Activated T-helper 1 cell treated with anti-CD3 and anti-CD28 coated beads, Interleukin-2, amount 50 U/mL, for 16 hours (primary cell): ENCODE measurements around the gene SALL3.
"Not testable (repeated sequence)": the region's sequence is repeated elsewhere in the genome, so short reads cannot be mapped to it uniquely, and the experiment has no call there.

Source experiments
- DNase-seq, 2 donors: peaks; one replicate each; pipeline ENCODE4 v3.0.0-alpha.2; 2020; ENCODE audit warnings: low read depth in 1 of 2, low spot score in 1 of 2

Gene SALL3

DNA sequence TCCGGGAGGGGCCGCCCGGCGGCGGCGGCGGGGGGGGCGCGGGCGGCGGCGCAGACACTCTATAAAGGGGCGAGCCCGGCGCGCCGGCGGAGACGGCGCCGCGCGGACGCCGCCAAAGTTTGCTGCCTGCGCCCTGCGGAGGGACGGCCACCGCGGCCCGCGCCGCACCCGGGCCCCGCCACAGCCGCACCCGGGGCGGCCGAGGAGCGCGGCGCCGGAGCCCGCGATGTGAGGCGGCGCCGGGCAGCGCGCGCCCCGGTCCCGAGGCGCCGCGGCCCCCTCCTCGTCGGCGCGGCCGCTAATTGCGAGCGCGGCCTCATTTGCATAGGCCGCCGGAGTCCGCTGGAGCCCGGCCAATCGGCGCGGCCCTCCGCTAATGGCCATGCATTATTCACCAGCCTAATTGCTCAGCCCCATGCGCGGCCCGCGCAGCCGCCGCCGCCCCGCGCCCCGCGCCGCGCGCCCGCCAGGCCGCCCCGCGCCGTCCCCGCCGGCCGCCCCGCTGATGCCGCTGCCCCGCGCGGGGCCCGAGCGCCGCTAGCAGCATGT, at the start of gene SALL3:
TSS of gene SALL3 (plus strand) at position 89 of the 549 bp plus-strand sequence. CDS start at position 546, 457 bp downstream.
- no peak for DNase-seq

DNA sequence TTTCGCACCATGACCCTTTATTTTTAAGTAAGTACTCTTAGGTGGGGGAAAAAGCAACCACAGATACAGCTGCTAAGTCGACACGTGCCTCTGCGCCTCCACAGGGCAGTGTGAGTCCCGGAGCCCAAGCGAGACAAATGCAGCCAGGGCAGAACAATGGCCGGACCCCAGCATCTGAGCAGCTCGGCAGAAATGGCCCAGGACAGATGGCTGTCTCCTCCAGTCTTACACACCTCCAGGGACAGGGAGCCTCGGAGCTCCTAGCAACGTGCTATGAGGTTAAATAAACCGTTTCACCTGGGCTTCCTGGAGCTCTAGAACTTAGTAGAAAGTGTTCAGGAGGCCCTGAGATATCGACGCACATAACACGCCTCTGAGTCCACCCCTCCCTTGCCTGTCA, 47.3 kb upstream of the SALL3 start:
- DNase-seq: no peak

DNA sequence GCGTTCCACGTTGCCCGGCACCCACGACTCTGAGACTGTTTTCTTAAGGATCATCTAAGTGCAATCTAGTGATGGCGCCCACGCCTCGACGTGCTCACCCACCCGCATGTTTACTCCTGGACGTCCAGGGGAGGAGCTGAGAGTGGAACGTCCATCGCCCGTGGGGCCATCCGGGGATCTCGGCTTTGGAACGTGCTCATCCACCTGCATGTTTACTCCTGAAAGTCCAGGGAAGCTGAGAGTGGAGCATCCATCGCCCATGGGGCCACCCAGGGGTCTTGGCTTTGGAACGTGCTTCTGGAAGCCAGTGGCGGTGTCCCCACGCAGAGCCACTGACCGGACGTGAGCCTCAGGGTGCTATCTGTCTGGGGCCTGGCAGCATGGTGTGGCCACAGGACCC, 45.6 kb upstream of the SALL3 start:
- no peak for DNase-seq

DNA sequence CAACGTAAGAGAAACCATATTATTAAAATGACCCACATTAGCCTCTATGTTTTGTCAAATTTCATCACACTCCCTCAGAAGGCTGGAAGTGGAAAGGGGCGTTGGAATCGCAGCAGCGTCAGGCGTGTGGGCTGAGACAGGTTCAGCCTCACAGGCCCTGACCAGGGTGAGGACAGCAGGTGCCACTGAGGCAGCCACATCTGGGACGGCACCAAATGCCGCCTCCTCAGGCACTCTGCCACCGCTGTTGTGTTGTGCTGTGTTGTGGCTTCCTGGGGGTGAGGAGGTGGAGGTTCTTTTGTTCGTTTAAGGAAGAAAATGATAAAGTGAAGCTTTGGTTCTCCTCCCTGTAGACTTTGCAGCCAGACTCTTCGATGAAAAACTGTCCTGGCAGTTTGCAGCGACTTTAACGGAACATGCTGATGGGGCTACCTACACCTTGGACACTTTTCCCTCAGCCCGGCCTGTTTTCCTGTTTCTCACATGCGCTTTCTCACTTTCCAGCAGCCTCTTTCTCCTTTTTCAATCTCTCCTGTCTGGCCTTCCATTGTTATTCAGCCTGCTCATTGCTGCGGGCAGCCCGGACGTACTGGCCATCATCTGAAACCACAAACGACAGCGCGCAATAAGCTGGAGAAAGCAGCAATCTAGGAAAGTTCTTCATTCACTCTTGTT, 44.9 kb upstream of the SALL3 start:
- no peak for DNase-seq

DNA sequence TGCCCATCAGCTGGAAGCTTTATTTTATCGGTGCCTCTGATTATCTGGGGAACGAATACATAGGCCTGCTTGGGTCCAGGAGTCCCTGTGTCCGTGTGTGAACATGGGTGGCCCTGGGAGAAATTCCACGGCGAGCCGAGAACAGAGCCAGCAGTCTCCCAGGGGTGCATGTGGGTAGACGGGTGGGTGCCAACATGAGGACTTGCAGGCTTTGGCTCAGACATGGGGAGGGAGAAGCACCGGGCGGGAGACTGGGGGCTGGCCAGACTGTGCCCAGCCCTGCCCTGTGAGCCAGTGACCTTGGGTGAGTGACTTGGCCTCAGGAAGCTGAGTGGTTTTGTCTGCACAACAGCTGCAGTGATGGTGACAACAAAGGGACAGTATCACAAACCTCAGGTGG, 44.2 kb upstream of the SALL3 start:
- DNase-seq: no peak

DNA sequence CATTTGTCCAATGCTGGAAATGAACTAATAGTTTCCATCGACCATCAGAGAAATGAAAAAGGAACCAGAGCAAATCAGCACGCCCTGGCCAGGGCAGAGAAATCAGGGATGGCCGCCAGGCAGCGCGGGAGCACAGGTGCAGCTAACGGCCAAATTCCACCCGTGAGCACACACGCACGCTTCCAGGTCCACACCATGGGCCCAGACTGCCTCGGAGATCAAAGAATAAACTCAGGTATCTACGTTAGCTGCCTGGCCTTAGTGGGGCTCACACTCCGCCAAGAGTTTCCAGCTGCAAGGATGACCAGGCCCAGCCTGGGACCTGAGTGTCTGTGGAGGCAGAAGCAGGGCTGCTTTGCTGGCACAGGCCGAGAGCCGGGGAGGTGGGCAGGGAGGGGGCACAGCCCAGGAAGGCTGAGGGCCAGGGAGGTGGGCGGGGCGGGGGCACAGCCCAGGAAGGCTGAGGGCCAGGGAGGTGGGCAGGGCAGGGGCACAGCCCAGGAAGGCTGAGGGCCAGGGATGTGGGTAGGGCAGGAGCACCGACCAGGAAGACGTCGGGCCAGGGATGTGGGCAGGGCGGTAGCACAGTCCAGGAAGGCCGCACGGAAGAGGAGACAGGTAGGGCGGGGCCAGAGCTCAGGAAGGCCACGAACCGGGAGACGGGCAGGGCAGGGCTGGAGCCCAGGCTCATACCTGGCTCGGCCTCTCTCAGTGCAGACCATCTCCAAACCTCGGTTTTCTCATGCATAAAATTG, 43.2 kb upstream of the SALL3 start:
- no peak for DNase-seq

DNA sequence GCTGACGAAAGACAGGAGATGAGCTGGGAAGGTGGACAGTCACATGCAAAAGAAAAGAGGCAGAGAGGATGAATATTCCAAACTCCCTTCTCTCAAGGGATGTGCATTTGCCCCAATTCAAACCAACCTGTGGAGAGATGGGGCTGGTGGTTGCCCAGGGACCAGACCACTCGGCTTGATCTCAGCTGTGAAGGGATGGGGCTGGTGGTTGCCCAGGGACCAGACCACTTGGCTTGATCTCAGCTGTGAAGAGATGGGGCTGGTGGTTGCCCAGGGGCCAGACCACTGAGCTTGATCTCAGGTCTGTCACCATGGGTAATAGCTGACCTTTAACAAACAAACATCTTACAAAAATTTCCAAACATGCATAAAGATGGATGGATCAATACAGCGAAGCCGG, 42.5 kb upstream of the SALL3 start:
- DNase-seq: no peak

DNA sequence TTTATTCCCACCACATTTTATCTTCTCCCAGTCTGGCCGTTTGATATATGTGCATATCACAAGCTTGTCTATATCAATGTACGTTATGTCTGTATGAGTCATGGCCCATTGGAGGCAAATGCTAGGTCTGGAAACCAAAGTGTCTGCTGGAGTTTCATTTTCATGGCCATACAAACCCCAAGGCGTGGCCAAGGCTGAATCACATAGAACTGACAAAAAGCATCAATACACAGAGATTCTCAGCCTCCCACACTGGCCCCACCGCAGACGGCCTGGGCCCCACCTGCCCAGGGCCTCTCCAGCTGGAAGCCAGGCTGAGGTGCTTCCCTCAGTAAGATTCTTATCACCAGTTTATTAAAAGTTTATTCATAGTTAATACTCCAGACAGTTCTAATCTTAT, 40.5 kb upstream of the SALL3 start:
- no peak for DNase-seq

DNA sequence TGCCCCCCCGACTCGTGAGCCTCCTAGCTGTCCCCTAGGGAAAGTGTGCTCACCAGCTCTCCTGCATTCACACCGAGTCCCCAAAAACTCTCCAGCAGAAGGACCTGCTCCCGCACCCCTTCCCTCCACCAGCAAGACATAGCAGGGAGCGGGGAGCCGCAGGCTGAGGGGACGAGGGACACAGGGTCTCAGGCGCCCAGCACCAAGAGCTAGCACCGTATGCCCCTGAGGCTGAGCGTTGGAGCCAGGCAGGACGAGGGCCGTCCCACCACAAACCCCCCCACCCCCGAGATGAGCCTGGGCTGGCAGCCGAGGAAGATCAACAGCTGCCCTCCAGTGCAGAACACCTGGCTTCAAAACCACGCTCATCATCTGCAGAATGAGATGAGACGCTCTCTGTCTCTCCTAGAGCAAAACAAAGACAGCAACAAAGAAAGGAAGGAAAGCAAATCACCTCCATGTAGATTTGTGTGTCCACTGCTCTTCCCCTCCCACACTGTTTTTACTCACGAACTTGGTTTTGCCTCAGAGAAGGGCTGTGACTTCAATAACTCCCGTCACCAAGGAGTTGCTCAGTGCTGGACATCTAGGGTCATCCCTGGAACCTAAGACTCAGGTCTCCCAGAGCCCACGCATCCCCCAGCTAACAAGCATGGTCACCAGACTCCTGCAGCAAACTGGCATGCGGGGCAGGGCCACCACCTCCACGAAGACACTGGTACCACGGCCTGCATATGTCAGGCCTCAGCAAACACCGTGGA, 39.7 kb upstream of the SALL3 start:
- no peak for DNase-seq

DNA sequence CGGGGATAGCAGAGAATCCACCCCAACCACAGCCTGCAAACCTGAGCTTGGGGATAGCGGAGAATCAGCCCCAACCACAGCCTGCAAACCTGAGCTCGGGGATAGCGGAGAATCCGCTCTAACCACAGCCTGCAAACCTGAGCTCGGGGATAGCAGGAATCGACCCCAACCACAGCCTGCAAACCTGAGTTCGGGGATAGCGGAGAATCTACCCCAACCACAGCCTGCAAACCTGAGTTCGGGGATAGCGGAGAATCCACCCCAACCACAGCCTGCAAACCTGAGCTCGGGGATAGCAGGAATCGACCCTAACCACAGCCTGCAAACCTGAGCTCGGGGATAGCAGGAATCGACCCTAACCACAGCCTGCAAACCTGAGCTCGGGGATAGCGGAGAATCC, 37.4 kb upstream of the SALL3 start:
- not testable (repeated sequence) for DNase-seq

DNA sequence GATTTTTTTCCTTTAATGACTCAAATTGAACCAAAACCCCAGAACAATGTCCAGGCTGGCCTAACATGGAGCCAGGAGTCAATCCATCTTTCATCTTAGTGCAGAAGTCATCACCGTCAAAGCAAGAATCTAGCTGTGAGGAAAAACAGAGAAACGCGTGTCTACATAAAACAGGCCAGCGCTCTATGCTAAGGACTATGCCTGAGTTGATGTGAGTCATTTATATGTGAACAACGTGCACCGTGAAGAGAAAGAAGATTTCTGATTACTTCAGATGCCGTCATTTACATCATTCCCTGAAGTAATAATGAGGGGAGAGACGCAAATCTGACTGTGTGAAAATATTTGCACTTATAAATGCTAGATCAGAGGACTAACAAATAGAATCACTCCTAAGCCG, 34.0 kb upstream of the SALL3 start:
- DNase-seq: no peak

DNA sequence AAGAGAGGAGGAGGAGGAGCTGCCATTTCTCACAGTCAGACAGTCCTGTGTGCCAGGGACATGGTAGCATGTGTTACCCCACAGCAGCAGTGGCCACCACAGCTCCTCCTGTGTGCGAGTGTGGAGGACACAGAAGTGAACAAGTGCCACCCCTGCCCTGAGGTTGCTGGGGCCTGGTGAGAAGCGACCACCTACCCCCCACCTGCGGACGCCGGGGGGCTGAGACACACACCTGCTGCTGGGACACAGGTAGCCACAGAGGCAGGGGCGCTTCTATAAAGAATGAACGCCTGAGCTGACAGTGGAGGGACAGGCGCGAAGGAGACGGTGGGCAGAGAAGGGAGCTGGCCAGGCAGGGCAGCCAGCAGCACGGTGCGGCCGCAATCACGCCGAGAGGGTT, 32.3 kb upstream of the SALL3 start:
- DNase-seq: no peak

DNA sequence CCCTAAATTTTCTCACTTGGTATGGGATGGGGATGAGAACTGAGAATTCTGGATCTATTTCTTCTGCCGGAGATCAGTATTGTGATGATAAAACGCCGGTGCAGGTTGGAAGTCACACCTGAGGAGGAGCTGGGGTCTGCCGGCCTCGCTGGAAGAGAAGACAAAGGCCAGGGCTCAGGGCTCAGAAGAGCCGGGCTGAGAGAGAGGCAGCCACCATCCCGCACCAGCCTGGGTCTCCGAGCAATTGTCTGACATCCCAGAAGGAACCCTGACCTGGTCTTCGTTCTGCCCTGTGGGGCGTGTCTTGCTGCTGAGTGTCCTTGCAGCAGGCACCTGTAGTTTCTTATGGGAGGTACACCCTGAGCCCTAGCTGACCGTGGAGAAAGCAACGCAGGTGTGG, 31.4 kb upstream of the SALL3 start:
- no peak for DNase-seq

DNA sequence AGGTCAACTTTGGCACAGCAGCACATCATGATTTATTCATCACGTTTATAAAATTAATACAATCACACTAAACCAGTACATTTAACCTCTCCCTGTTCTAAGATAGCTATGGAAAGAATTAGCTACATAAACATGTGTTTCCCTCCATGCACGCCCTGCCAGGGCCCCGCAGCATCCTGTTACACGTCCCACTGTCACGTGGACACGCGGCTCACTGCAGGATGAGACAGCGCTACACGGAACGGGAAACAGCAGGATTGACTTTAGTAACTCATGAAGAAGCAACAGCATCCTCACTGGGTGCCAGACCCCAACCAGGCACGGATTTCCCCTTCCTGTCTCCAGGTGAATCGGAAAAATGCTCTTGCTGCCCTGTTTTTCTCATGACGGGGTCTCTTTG, 30.9 kb upstream of the SALL3 start:
- DNase-seq: no peak

DNA sequence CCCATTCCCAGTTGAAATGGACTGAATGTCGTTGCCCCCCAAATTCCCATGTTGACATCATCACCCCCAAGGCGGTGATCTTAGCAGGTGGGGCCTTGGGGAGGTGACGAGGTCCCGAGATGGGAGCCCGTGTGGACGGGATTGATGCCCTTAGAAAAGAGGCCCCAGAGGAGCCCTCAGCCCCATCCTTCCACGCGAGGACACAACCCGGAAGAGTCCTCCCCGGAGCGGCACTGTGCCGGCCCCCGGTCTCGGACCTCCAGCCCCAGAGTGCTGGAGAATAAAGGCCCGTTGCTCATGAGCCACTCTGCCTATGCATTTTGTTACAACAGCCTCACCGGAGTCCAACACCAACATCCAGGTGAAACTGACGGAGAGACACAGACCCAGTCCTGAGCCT, 30.4 kb upstream of the SALL3 start:
- DNase-seq: no peak

DNA sequence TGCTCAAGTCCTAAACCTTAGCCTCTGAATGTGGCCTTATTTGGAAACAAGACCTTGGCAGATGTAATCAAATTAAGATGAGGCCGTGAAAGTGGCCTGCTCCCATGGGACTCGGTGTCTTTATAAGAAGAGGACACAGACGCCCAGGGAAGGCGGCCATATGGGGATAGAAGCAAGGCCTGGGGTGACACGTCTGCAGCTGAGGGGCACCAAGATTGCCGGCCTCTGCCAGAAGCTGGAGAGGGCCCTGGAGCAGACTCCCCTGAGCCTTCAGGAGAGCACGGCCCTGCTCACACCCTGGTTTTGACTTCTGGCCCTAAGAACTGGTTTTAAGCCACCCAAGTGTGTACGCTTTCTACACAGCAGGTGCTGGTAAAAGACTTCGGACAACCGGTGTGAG, 29.2 kb upstream of the SALL3 start:
- no peak for DNase-seq

DNA sequence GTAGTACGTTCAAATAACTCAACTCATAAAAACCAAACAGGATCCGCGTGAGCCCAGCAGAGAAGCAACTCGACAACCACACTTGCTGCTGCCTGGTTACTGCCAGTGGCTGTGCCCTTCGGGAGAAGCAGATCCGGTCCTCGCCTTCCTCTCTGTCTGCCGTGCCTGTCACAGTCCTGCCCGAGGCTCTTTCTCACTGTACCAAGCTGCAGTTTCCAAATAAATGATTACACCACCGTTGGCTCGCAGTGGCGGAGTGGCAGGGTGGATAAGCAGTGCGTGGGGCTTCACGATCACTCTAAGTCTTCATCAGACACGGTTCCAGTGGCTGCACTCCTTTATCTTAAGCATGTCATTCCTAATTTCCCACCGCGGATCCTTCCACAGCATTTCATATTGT, 26.1 kb upstream of the SALL3 start:
- DNase-seq: no peak

DNA sequence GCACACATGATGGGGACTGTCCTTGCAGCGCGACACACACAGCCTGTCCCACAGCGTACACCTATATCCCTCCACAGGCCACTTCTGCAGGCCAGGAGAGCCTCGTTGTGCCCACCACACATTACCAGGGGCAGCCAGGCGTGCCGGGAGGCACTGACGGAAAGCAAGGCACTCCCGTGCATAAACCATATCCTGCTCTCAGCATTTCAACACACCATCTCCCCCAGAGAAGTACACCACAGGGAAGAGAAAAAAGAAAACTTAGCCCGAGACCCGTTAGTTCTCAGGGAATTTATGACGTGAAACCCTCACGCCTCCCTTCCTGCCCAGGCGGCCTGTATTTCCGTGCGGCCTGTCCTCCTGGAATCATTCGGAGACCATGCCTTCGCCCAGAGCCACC, 24.6 kb upstream of the SALL3 start:
- no peak for DNase-seq

DNA sequence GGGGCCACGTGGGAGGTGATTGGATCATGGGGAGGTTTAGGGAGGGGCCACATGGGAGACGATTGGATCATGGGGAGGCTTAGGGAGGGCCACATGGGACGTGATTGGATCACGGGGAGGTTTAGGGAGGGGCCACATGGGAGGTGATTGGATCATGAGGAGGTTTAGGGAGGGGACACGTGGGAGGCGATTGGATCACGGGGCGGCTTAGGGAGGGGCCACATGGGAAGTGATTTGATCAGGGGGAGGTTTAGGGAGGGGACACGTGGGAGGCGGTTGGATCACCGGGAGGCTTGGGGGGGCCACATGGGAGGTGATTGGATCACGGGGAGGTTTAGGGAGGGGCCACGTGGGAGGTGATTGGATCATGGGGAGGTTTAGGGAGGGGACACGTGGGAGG, 22.5 kb upstream of the SALL3 start:
- no peak for DNase-seq

DNA sequence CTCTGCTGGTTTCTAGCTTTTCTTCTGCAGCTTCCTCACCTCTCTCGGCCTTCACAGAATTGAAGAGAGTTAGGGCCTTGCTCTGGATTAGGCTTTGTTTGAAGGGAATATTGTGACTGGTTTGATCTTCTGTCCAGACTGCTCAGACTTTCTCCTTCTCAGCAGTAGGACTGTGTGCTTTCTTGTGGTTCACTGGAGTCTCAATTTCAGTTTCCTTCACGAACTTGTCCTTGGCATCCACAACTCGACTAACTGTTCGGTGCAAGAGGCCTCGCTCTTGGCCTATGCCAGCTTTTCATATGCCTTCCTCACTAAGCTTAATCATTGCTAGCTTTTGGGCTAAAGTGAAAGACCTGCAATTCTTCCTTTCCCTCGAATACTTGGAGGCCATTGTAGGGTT, 18.9 kb upstream of the SALL3 start:
- DNase-seq: no peak

DNA sequence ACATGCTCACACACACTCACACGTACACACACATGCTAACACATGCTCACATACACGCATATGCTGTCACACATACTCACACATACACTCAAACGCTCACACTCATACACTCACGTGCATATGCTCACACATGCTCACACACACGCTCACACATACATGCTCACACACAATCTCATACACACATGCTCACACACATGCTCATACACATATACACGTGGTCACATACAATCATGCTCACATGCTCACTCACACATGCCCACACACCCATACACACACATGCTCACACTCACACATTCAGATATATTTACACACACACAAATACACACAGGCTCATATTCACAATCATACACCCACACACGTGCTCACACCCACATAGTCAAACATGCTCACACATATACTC, 17.5 kb upstream of the SALL3 start:
- no peak for DNase-seq

DNA sequence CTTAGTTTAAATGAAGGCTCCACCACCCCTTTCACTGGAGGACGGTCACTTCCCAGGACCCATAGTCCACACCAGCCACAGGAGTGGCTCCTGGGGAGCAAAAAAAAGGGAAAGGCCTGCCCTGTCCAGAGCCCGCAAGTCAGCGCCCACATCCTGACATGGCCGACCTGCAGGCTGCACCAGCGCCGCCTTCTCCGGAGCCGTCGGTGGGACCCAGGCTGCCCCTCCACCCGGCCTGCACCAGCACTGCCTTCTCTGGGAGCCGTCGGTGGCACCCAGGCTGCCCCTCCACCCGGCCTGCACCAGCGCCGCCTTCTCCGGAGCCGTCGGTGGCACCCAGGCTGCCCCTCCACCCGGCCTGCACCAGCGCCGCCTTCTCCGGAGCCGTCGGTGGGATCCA, 14.9 kb upstream of the SALL3 start:
- DNase-seq: not testable (repeated sequence)
